NCI-H69 (cell line): ENCODE data around the gene PRPSAP1.
"Not testable (repeated sequence)": the region's sequence is repeated elsewhere in the genome, so short reads cannot be mapped to it uniquely, and the experiment has no call there.

ENCODE experiments used
- DNase-seq: peaks from one replicate; lab custom pipeline; 2025; lab: John Stamatoyannopoulos, UW

The PRPSAP1 gene

GRCh38 chr17:76382803-76383545 is 29.3 kb upstream of the PRPSAP1 start:
- DNase-seq = peak; percentile 69

- DNase-seq = no peak
Measured at GRCh38 chr17:76382351-76382802, 28.7 kb upstream of the PRPSAP1 start.

DNA sequence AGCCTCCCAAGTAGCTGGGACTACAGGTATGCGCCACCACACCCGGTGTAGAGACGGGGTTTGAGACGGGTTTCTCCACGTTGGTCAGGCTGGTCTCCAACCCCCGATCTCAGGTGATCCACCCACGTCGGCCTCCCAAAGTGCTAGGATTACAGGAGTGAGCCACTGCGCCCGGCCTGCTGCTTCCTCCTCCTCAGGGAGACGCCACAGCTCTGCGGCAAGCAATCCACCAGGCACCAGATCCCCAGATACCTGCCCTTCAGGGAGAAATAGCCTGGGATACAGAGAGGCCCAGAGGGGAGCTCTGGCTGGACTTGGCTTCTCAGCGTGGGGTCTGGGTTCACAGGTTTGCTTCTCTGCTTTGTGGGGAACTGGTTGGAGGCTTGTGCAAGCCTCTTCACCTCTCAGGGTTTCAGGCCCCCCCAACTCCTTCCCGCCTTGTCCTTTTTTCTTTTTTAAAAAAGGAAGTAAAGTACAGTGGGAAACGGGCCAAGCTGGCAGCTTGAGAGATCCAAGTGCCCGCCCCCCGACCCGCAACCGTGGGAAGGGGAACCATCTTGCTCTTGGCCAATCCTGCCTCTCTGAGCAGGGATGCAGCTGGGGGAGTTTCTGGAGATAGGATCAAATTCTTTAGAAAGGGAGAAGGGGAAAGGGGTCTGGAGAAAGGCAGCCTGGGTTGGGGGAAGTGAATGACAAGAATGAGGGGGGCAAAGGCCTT is 28.1 kb upstream of the PRPSAP1 start:
- DNase-seq = no peak

GRCh38 chr17:76379646-76380376 is 26.1 kb upstream of the PRPSAP1 start:
- no peak for DNase-seq

DNA sequence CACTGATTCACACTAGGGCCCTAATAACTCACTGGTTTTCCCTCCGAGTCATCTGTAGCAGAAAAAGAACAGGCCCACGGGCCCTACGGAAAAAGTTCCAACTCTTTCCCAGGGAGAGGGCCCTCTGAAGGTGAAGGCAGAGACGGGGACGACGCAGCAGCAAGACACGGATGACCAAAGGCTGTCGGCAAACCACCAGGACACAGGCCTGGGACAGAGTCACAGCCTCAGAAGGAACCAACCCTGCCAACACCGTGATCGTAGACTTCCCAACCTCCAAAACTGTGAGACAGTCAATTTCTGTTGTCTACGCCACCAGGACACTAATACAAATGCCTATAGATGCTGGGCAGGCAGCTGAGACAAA is 25.5 kb upstream of the PRPSAP1 start:
- DNase-seq = no peak

DNA sequence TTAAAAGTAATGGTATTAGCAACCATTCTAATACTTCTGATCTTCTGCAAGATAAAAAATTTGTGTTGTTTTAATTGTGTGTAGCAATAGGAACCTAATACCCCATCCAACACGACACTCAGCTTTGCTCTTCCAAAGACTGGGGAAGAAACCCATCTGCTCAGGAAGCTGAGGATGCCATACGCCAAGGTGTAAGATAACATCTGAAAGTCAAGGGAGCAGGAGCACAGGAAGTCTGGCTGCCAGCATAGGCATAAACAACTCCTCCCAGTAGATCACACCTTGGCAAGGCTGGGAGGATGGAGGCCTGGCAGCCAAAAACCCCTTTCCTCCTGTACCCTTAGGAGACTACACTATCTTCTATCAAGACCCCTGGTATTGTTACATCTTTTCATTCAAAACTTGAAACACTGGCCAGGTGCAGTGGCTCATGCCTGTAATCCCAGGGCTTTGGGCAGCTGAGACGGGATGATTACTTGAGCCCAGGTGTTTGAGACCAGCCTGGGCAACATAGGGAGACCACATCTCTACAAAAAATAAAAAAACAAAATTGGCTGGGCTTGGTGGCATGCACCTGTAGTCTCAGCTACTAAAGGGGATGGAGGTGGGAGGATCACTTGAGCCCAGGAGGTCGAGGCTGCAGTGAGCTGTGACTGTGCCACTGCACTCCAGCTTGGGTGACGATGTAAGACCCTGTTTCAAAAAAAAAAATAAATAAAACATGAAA is 25.0 kb upstream of the PRPSAP1 start:
- DNase-seq = peak; percentile 60

GRCh38 chr17:76376318-76377133 is 22.8 kb upstream of the PRPSAP1 start:
- peak; percentile 80 for DNase-seq

DNA sequence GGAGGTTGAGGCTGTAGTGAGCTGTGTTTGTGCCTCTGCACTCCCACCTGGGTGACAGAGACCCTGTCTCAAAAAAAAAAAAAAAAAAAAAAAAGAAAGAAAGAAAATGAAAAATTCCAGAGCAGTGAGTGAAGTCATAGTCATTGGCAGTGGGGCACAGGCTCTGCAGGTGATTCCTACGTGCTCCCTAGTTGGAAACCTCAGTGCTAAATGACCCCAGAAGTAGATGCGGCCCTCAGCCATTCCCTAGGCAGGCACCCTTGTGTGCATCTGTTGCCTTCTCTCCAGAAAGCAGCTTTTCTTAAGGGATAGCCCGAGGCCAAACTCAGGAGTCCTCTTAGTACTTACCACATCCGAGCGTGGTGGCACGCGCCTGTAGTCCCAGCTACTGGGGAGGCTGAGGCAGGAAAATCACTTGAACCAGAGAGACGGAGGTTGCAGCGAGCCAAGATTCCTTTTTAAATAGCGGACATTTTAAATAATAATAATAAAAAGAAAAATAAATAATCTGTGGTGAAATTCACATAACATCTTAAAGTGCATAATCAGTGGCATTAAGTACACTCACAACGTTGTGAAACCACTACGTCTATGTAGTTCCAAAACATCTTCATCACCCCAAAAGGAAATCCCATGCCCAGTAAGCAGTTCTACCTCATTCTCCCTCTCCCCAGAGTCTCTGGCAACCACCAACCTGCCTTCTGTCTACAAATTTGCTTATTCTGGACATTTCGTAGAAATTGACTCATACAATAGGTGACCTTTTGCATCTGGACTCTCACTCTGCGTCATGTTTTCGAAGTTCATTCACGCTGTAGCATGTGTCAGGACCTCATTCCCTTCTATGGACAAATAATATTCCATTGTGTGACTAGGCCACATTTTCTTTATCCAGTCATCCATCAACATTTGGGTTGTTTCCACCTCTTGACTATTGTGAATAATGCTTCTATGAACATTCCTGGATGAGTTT is 18.2 kb upstream of the PRPSAP1 start:
- no peak for DNase-seq

DNA sequence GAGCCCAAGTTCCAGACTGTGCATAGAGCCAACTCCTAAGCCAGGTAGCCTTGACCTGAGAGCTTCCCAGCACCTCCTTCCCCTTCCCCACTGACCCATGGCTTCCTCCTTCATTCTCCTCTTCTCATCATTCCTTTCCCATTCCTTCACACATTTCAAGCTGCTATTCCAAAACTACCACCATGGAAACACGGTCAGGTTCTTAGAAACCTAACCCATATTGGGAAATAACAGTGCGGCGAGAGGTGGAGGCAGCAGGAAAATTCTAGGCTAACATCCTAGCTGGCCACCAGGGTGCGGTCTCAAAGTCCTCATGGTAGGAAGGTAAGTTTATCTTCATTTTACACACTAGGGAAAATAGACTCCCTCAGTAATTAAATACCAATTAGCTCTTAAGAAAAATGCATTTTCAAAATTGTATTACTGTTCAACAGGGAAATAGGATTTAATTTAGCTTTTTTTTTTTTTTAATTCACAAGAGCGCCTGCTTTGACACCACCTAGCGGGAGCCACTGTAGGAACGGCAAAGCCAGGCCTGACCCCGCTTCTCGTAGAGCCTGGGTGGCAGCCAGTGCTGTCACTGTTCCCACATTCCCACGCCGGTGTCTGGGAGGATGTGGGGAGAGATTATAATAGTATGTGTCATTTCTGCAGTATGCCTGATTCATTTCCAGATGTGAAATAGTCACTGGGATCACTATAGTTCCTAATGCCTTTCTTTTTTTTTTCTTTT is 16.7 kb upstream of the PRPSAP1 start:
- no peak for DNase-seq

DNA sequence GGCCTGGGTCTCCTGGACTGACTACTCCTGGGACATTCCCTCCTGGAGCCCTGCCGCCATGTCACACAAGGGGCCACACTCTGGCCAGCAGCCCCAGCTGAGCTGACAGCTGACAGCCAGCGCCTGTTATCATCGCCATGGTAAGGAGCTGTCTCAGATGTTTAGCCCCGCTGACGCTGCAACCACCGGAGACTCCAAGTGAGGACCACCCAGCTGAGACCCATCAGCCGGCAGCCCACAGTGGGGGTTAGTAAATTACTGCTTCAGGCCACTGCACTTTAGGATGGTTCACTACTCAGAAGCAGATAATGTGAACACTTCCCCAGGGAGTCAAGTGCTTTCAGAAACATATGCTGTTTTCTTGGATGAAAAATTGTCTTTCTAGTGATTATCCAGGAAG is 16.1 kb upstream of the PRPSAP1 start:
- DNase-seq = peak; percentile 42

- DNase-seq = no peak
Measured at GRCh38 chr17:76369379-76369778, 15.7 kb upstream of the PRPSAP1 start.

- DNase-seq = no peak
Measured at GRCh38 chr17:76368545-76368944, 14.8 kb upstream of the PRPSAP1 start.

DNA sequence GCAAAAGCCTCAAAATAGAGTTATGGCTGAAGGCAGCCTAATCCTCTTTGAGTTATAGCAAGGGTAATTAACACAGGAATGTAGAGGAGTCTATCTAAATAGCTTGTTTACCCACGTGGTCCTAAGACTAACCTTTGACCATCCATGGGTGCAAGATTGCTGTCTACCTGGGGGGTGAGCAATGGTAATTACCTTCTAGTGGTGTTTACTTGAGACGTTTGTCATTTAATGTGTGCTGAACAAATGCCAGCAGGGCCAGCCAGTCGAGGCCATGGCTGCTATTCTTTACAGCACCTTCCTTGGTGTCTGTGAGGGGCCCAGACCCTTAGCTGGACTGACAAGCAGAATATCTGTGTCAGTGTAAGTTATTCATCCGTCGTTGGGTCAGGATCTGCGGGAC is 13.9 kb upstream of the PRPSAP1 start:
- peak; percentile 20 for DNase-seq

DNA sequence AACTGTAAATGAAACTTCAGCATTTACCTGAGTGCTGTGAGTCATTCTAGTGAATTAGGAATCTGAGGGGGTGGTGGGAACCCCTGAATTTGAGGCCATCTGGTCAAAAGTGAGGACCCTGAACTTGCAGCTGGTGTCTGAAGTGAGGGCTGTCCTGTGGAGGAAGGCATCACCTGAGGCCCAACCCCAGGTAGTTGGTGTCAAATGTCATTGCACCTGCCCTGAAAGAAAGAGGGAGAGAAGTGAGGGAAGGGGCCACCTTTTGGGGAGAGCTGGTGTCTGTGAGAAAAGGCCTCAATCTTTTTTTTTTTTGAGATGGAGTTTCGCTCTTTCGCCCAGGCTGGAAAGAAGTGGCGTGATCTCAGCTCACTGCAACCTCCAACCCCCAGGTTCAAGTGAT is 12.5 kb upstream of the PRPSAP1 start:
- no peak for DNase-seq

DNA sequence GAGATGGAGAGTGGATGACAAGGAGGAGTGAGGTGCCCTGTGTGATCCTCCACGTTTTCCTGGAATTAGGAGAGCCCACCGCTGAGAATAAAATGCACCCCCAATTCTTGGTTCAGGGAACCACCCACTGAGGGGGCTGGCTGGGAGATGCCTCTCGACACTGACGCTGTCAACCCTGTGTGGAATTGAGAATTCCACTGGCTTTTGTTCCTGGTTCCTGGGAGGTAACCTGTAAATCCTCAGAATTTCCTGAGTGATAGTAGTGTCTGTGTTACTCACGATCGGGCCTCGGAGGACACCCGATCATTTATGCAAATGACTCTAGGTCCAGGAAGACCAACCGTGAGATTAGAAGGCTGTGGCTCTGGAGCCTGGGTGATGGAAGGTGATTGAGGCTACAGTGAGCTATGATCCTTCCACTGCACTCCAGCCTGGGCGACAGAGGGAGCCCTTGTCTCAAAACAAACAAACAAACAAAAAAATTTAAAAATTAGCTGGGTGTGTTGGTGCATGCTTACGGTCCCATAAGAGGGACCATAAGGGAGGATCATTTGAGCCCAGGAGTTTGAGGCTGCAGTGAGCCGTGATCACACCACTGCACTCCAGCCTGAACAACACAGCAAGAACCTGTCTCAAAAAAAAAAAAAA is 11.7 kb upstream of the PRPSAP1 start:
- no peak for DNase-seq

GRCh38 chr17:76363107-76363842 is 9.6 kb upstream of the PRPSAP1 start:
- DNase-seq = no peak

DNA sequence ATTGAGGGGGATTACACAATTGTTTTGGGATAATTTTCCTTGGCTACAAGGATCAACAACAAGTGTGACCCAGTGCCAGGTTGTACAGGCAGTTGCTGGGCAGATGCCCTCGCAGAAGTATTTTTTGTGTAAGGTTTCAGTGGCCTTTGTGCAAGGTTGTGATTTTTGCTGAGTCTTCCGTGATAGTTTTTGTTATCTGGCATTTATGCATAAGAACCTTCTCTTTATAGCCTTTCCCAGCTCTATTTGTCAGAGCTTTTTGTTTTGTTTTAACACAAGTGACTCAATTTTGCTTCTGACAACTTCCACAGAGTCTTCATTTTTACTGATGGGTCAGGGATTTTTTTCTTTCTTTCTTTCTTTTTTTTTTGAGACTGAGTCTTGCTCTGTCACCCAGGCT is 6.7 kb upstream of the PRPSAP1 start:
- DNase-seq = no peak

DNA sequence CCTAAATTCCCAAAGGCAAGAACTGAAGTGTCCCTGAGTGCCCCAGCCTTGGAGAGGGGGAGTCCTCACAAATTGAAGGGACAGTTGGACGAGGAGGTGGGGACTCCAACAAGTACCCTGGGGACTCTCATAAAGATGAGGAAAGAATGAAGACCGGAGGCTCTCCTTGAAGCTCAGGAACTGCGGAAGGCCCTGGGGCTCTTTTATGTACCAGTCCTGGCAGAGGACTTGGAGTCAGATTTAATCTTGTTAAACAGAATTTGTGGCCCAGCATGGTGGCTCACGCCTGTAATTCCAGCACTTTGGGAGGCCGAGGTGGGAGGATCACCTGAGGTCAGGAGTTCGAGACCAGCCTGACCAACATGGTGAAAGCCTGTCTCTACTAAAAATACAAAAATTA is 6.1 kb upstream of the PRPSAP1 start:
- DNase-seq = not testable (repeated sequence)
